HCT116 (cell line): ENCODE results near the gene ZNF592. TPM values are rescaled to one million over a fixed set of nuclear protein-coding genes. Genes with fewer than 3 reads are reported as not detected.

Experiments used
- ATAC-seq: fragments of 200-7000 bp; cut with Tn5 transposase; 2 replicates; pipeline ENCODE4 v1.9.1; 2020; ENCODE audit warnings: mild to moderate bottlenecking, moderate library complexity
- BruUV-seq: library from RNA; stranded (reverse); fragments of 400-500 nt; replicated peaks from 2 replicates; lab custom pipeline; 2021; lab: Mats Ljungman, UMichigan
- CTCF ChIA-PET: fragments of 300-600 bp; sonication (Branson Sonifier 250); formaldehyde crosslinking; loops from one replicate; lab custom pipeline; 2021; ENCODE audit warnings: antibody characterized with exemption; lab: Charles Lee
- POLR2A ChIA-PET: fragments of 300-600, 350-600 bp; sonication (Branson Sonifier 250); formaldehyde crosslinking; loops from one replicate; lab custom pipeline; 2021; ENCODE audit warnings: antibody characterized with exemption; lab: Charles Lee
- RAD21 ChIA-PET, 2 experiments: fragments of 300-600 bp; sonication (Branson Sonifier 250); formaldehyde crosslinking; loops; one replicate each; lab custom pipeline; 2023; ENCODE audit warnings: low total read pairs in 2 of 2; ENCODE audit not compliant: uncharacterized antibody in 2 of 2, unreplicated experiment in 2 of 2, low non-redundant PET in 1 of 2; lab: Charles Lee
- DNase-seq: peaks from one replicate; pipeline ENCODE4 v3.0.0-alpha.2; 2010; ENCODE audit warnings: low read depth, low spot score
- H2AFZ ChIP-seq: fragments of 200-600 bp; shearing (Covaris generic), sonication (generic); 2 replicates; pipeline ENCODE4 v1.6.1; 2017; ENCODE audit warnings: low read depth, mixed run types, mixed read lengths, antibody characterized with exemption, low read length; ENCODE audit not compliant: poor library complexity, severe bottlenecking
- H3K27ac ChIP-seq: 2 replicates; pipeline ENCODE4 v1.5.1; 2012; ENCODE audit warnings: low read depth, low read length
- H3K27me3 ChIP-seq: fragments of 200-600 bp; sonication (generic); 2 replicates; pipeline ENCODE4 v1.6.1; 2016; ENCODE audit warnings: mixed run types, low read length, mixed read lengths; ENCODE audit not compliant: insufficient read depth
- H3K36me3 ChIP-seq, 2 experiments: fragments of 200-500 bp in 1 of 2; fragments of 200-600 bp in 1 of 2; sonication (Bioruptor generic) in 1 of 2; sonication (generic) in 1 of 2; 2 replicates each; pipeline versions ENCODE4 v1.5.1 to v1.6.1; 2014 to 2016; ENCODE audit warnings: low read length in 2 of 2, inconsistent platforms in 1 of 2, mixed read lengths in 1 of 2, mixed run types in 1 of 2; ENCODE audit not compliant: insufficient read depth in 2 of 2, control insufficient read depth in 1 of 2
- H3K4me1 ChIP-seq, 2 experiments: fragments of 200-600 bp in 1 of 2; sonication (generic) in 1 of 2; 2 replicates each; pipeline versions ENCODE4 v1.5.1 to v1.6.1; 2012 to 2017; ENCODE audit warnings: low read length in 2 of 2, inconsistent platforms in 1 of 2, mild to moderate bottlenecking in 1 of 2, mixed read lengths in 1 of 2, mixed run types in 1 of 2, moderate library complexity in 1 of 2; ENCODE audit not compliant: insufficient read depth in 2 of 2, control insufficient read depth in 1 of 2
- H3K4me2 ChIP-seq: fragments of 200-600 bp; sonication (generic); 2 replicates; pipeline ENCODE4 v1.6.1; 2017; ENCODE audit warnings: mixed run types, low read length, mixed read lengths
- H3K4me3 ChIP-seq, 2 experiments: fragments of 200-600 bp in 1 of 2; sonication (generic) in 1 of 2; replicated peaks in 1 of 2; 2 replicates each; pipeline ENCODE4 v1.5.1; 2011 to 2016; ENCODE audit warnings: low read length in 2 of 2, control low read depth in 1 of 2, low read depth in 1 of 2, mild to moderate bottlenecking in 1 of 2, mixed read lengths in 1 of 2, mixed run types in 1 of 2
- H3K79me2 ChIP-seq: fragments of 200-600 bp; sonication (generic); 2 replicates; pipeline ENCODE4 v1.6.1; 2017; ENCODE audit warnings: mild to moderate bottlenecking, mixed run types, low read length, moderate library complexity, mixed read lengths; ENCODE audit not compliant: insufficient read depth
- H3K9ac ChIP-seq: fragments of 200-600 bp; sonication (generic); 2 replicates; pipeline ENCODE4 v1.6.1; 2016; ENCODE audit warnings: low read length, mixed read lengths
- H3K9me2 ChIP-seq: fragments of 200-600 bp; sonication (generic), shearing (Covaris generic); 2 replicates; pipeline ENCODE4 v1.6.1; 2017; ENCODE audit warnings: mixed run types, mild to moderate bottlenecking, moderate library complexity; ENCODE audit not compliant: insufficient read depth
- H3K9me3 ChIP-seq, 2 experiments: fragments of 200-500 bp in 1 of 2; fragments of 200-600 bp in 1 of 2; sonication (Bioruptor generic) in 1 of 2; sonication (generic) in 1 of 2; 2 replicates each; pipeline ENCODE4 v1.6.1; 2014 to 2017; ENCODE audit warnings: low read length in 2 of 2, mixed read lengths in 2 of 2, inconsistent platforms in 1 of 2, low read depth in 1 of 2, mild to moderate bottlenecking in 1 of 2, mixed run types in 1 of 2, moderate library complexity in 1 of 2; ENCODE audit not compliant: control insufficient read depth in 1 of 2, insufficient read depth in 1 of 2
- H4K20me1 ChIP-seq: fragments of 200-600 bp; sonication (generic), shearing (Covaris generic); 2 replicates; pipeline ENCODE4 v1.6.1; 2017; ENCODE audit warnings: mixed run types, mild to moderate bottlenecking, moderate library complexity; ENCODE audit not compliant: insufficient read depth
- EGR1 ChIP-seq: IDR thresholded peaks from 2 replicates; pipeline ENCODE4 v1.6.1; 2012; ENCODE audit warnings: low read depth
- POLR2AphosphoS5 ChIP-seq: IDR thresholded peaks from 2 replicates; pipeline ENCODE4 v1.6.1; 2011; ENCODE audit warnings: mild to moderate bottlenecking, low read depth, low read length, moderate library complexity
- RAD21 ChIP-seq: IDR thresholded peaks from 2 replicates; pipeline ENCODE4 v1.6.1; 2012; ENCODE audit warnings: low read depth, mild to moderate bottlenecking
- ZFX ChIP-seq: fragments of 450-650 bp; IDR thresholded peaks from 2 replicates; pipeline ENCODE4 v1.6.1; 2017
- intact Hi-C: fragments of 100-400 bp; cut with micrococcal nuclease; formaldehyde crosslinking; loops from 2 replicates; pipeline ENCODE4 v1.10.0; 2022
- total RNA-seq: library from RNA; stranded (reverse); gene quantifications from one replicate; pipeline ENCODE4 v1.2.1, GENCODE V29; 2021; ENCODE audit not compliant: unreplicated experiment
- TF ChIP-seq, protein P1 (sequence below): IDR thresholded peaks from 2 replicates; pipeline ENCODE4 v1.6.1; 2012

The ZNF592 gene
- total RNA-seq, 1 experiment from 2014 or later: 26.4 TPM

GRCh38 chr15:84747416-84748273, 747 bp upstream of the ZNF592 start:
- ATAC-seq: peak; percentile 72
- H3K4me1 ChIP-seq: peaks cover 4 to 29% of the 10 kb centered on the region in 2 experiments; a peak in 3 of 4 replicates
- no TSS peak for BruUV-seq
- H3K9ac ChIP-seq: peak overlapping the region; percentile 89
- peaks cover 4% of the 10 kb centered on the region; the same call in 1 of the 2 replicates for H4K20me1 ChIP-seq
- H3K36me3 ChIP-seq: no peaks in the 10 kb centered on the region
- intact Hi-C loops: loop anchor here (1.0 kb wide), 2 partner anchors 31 to 93 kb away; partner anchors contain the start of genes SEC11A and WDR73
- H3K4me2 ChIP-seq: peak overlapping the region; percentile 98
- no peak for DNase-seq
- H3K27ac ChIP-seq: peak overlapping the region; percentile 91
- TF ChIP-seq RAD21 (no peak), POLR2AphosphoS5 (no peak; the same call in 1 of the 2 replicates), ZFX (no peak), EGR1 (peak; percentile 28)
- TF ChIP-seq, protein P1, sequence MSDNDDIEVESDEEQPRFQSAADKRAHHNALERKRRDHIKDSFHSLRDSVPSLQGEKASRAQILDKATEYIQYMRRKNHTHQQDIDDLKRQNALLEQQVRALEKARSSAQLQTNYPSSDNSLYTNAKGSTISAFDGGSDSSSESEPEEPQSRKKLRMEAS: peak; percentile 3; the same call in 1 of the 2 replicates
- ChIA-PET RAD21 (interaction anchor here in 1 of 2 experiments (1.0 kb wide), 1 partner anchor 32 kb away, joined by 3 read pairs; the partner anchor contains the start of gene SEC11A), POLR2A (interaction anchor here (1.4 kb wide), 1 partner anchor 13 kb away, joined by 12 read pairs; no protein-coding TSS in a partner anchor), CTCF (interaction anchor here (1.1 kb wide), 1 partner anchor 12 kb away, joined by 3 read pairs; no protein-coding TSS in a partner anchor)
- peak overlapping the region; percentile 24 for H2AFZ ChIP-seq
- H3K9me3 ChIP-seq: no peaks in the 10 kb centered on the region
- H3K79me2 ChIP-seq: peaks cover 39% of the 10 kb centered on the region
- H3K4me3 ChIP-seq: peak overlapping the region; percentile 64 to 75
- no peaks in the 10 kb centered on the region for H3K27me3 ChIP-seq
- H3K9me2 ChIP-seq: no peaks in the 10 kb centered on the region
